ENCODE data around the gene EDNRA.

The EDNRA gene

GRCh38 chr4:147542229-147542990 is 61.5 kb downstream of the EDNRA start:
- DNase-seq, result no peak

GRCh38 chr4:147543034-147543433 is 62.1 kb downstream of the EDNRA start:
- DNase-seq, result no peak

GRCh38 chr4:147546349-147546748 is 65.5 kb downstream of the EDNRA start:
- DNase-seq, result no peak

- DNase-seq, result no peak
Measured at GRCh38 chr4:147547314-147548056, 66.6 kb downstream of the EDNRA start.

GRCh38 chr4:147548256-147548655 is 67.4 kb downstream of the EDNRA start:
- DNase-seq, result no peak

- DNase-seq, result no peak
Measured at GRCh38 chr4:147550626-147551246, 69.8 kb downstream of the EDNRA start.

GRCh38 chr4:147560625-147561024 is 79.7 kb downstream of the EDNRA start:
- DNase-seq, result no peak

- no peak for DNase-seq
Measured at GRCh38 chr4:147566762-147567161, 85.9 kb downstream of the EDNRA start.

GRCh38 chr4:147567276-147567675 is 86.4 kb downstream of the EDNRA start:
- no peak for DNase-seq

GRCh38 chr4:147570616-147571015 is 89.7 kb downstream of the EDNRA start:
- DNase-seq, result no peak

GRCh38 chr4:147571036-147571770 is 90.3 kb downstream of the EDNRA start:
- no peak for DNase-seq

GRCh38 chr4:147576084-147576483 is 95.2 kb downstream of the EDNRA start:
- no peak for DNase-seq

- DNase-seq, result no peak
Measured at GRCh38 chr4:147578051-147578476, 97.2 kb downstream of the EDNRA start.

- no peak for DNase-seq
Measured at GRCh38 chr4:147578593-147578992, 97.7 kb downstream of the EDNRA start.

GRCh38 chr4:147580396-147580795 is 99.5 kb downstream of the EDNRA start:
- DNase-seq, result no peak

GRCh38 chr4:147581606-147582350 is 100.9 kb downstream of the EDNRA start:
- no peak for DNase-seq

- DNase-seq, result no peak
Measured at GRCh38 chr4:147582386-147583060, 101.6 kb downstream of the EDNRA start.

GRCh38 chr4:147583876-147584275 is 103.0 kb downstream of the EDNRA start:
- no peak for DNase-seq

GRCh38 chr4:147586032-147586431 is 105.1 kb downstream of the EDNRA start:
- DNase-seq, result no peak

- DNase-seq, result no peak
Measured at GRCh38 chr4:147586637-147587036, 105.7 kb downstream of the EDNRA start.

- no peak for DNase-seq
Measured at GRCh38 chr4:147587041-147587440, 106.1 kb downstream of the EDNRA start.

- DNase-seq, result no peak
Measured at GRCh38 chr4:147589586-147589985, 108.7 kb downstream of the EDNRA start.
